ENCODE measurements around the gene BTBD1.

- TF ChIP-seq CTCF (IDR thresholded peaks at IDR 0.05; ENCODE audit: extremely low read depth in 1 of 2, insufficient read depth in 1 of 2, low read depth in 1 of 2, low read length in 2 of 2), result no peak
- no peak for TF ChIP-seq MAX (IDR thresholded peaks at IDR 0.05; ENCODE audit: insufficient read depth, insufficient read length)
- TF ChIP-seq POLR2AphosphoS5 (IDR thresholded peaks at IDR 0.05; ENCODE audit: insufficient read depth, low read depth, low read length), result no peak
- TF ChIP-seq EZH2 (IDR thresholded peaks at IDR 0.05; ENCODE audit: borderline replicate concordance, low read depth, low read length, severe bottlenecking), result no peak
These were observed 35.3 kb upstream of the BTBD1 start for GRCh38 chr15:83102346-83102745.
